ENCODE measurements around the gene PIGU. TPM values are rescaled to one million over a fixed set of nuclear protein-coding genes. Genes with fewer than 3 reads are reported as not detected.

PIGU gene
- total and polyA plus RNA-seq, 4 donors: 6.4 to 10.0 (median 7.2) TPM

GRCh38 chr20:34535301-34535840 is 141.5 kb downstream of the PIGU start:
- 94% methylated on average over 15 of the region's 15 CpGs for WGBS
- no peak for TF ChIP-seq NR2F2 (IDR thresholded peaks at IDR 0.05)
- no peak for TF ChIP-seq CTCF (IDR thresholded peaks at IDR 0.05; ENCODE audit: low read depth, low read length, missing input control)
- TF ChIP-seq ZBTB33 (IDR thresholded peaks at IDR 0.05): no peak
- no peak for TF ChIP-seq FOXA1 (IDR thresholded peaks at IDR 0.05)
- TF ChIP-seq TAF1 (conservative IDR thresholded peaks at IDR 0.05): no peak

GRCh38 chr20:34534391-34535165 is 142.3 kb downstream of the PIGU start:
- Histone ChIP-seq H3K27ac (ENCODE audit: low read depth in 1 of 2, low read length in 2 of 2) (no peak overlapping the region), H3K9me3 (ENCODE audit: control insufficient read depth in 4 of 4, low read length in 3 of 4) (no peaks in the 10 kb centered on the region), H3K27me3 (ENCODE audit: control insufficient read depth in 4 of 4, insufficient read depth in 4 of 4, low read length in 3 of 4) (no peaks in the 10 kb centered on the region), H3K36me3 (ENCODE audit: control insufficient read depth in 4 of 4, insufficient read depth in 3 of 4, low read depth in 1 of 4, low read length in 3 of 4) (peaks cover 11 to 40% (median 30%) of the 10 kb centered on the region in 4 donors), H3K9ac (ENCODE audit: low read depth in 1 of 2, low read length in 2 of 2) (no peak overlapping the region), H3K4me3 (ENCODE audit: low read depth in 1 of 3, low read length in 3 of 3) (no peak overlapping the region), H3K4me1 (ENCODE audit: control insufficient read depth in 4 of 4, insufficient read depth in 4 of 4, low read length in 3 of 4) (peaks cover 0 to 13% (median 6%) of the 10 kb centered on the region in 4 donors)
- 95% methylated on average over 15 of the region's 15 CpGs for WGBS
- no peak for DNase-seq (ENCODE audit: low spot score)
- no peak for TF ChIP-seq NR2F2 (IDR thresholded peaks at IDR 0.05)
- no peak for TF ChIP-seq HNF4G (IDR thresholded peaks at IDR 0.05)
- no peak for TF ChIP-seq TAF1 (conservative IDR thresholded peaks at IDR 0.05)
- TF ChIP-seq FOXA2 (IDR thresholded peaks at IDR 0.05): no peak
- no peak for TF ChIP-seq ATF3 (IDR thresholded peaks at IDR 0.05)
- TF ChIP-seq ZBTB33 (IDR thresholded peaks at IDR 0.05): no peak
- TF ChIP-seq CTCF (IDR thresholded peaks at IDR 0.05; ENCODE audit: low read depth, low read length, missing input control): no peak
- TF ChIP-seq GABPA (IDR thresholded peaks at IDR 0.05 in 1 of 2, conservative IDR thresholded peaks at IDR 0.05 in 1 of 2): no peak
- TF ChIP-seq RXRA (IDR thresholded peaks at IDR 0.05): no peak
- no peak for TF ChIP-seq JUND (IDR thresholded peaks at IDR 0.05)

More at GRCh38 chr20:34535301-34535840, 141.5 kb downstream of the PIGU start:
- H3K9ac ChIP-seq (ENCODE audit: low read depth in 1 of 2, low read length in 2 of 2): no peak overlapping the region
- H3K4me1 ChIP-seq (ENCODE audit: control insufficient read depth in 4 of 4, insufficient read depth in 4 of 4, low read length in 3 of 4): peaks cover 0 to 13% (median 6%) of the 10 kb centered on the region in 4 donors
- H3K27me3 ChIP-seq (ENCODE audit: control insufficient read depth in 4 of 4, insufficient read depth in 4 of 4, low read length in 3 of 4): no peaks in the 10 kb centered on the region
- DNase-seq (ENCODE audit: low spot score): no peak
- no peaks in the 10 kb centered on the region for H3K9me3 ChIP-seq (ENCODE audit: control insufficient read depth in 4 of 4, low read length in 3 of 4)
- H3K36me3 ChIP-seq (ENCODE audit: control insufficient read depth in 4 of 4, insufficient read depth in 3 of 4, low read depth in 1 of 4, low read length in 3 of 4): peaks cover 8 to 38% (median 28%) of the 10 kb centered on the region in 4 donors
- no peak overlapping the region for H3K27ac ChIP-seq (ENCODE audit: low read depth in 1 of 2, low read length in 2 of 2)
- no peak overlapping the region for H3K4me3 ChIP-seq (ENCODE audit: low read depth in 1 of 3, low read length in 3 of 3)
